ENCODE results near the gene NOX4.

DNA sequence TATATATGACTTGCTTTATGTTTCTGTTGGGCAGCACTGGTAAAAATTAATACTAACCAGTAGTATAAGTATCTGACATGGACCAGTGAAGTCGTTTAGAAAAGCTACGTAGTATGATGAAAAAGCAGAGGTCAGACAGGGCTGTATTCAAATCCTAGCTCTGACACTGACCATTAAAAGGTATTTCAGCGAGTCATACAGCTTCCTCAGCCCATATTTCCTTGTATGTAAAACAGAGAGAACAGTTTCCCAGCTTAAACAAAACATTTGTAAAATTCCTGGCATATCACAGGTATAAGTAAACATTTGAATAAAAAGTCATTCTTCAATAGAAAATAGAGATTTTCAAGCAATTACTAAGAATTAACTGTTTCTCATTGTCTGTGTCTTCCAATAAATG lies 4.2 kb downstream of the NOX4 start:
- TF ChIP-seq POLR2A (IDR thresholded peaks at IDR 0.05), result no peak
- TF ChIP-seq, protein P1, sequence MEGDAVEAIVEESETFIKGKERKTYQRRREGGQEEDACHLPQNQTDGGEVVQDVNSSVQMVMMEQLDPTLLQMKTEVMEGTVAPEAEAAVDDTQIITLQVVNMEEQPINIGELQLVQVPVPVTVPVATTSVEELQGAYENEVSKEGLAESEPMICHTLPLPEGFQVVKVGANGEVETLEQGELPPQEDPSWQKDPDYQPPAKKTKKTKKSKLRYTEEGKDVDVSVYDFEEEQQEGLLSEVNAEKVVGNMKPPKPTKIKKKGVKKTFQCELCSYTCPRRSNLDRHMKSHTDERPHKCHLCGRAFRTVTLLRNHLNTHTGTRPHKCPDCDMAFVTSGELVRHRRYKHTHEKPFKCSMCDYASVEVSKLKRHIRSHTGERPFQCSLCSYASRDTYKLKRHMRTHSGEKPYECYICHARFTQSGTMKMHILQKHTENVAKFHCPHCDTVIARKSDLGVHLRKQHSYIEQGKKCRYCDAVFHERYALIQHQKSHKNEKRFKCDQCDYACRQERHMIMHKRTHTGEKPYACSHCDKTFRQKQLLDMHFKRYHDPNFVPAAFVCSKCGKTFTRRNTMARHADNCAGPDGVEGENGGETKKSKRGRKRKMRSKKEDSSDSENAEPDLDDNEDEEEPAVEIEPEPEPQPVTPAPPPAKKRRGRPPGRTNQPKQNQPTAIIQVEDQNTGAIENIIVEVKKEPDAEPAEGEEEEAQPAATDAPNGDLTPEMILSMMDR (IDR thresholded peaks at IDR 0.05), result no peak
